GM12865 (cell line): ENCODE results near the gene FRMD1.

ENCODE experiments used
- DNase-seq: peaks from one replicate; pipeline ENCODE4 v3.0.0; 2010; ENCODE audit warnings: low read depth
- H3K4me3 ChIP-seq: 2 replicates; pipeline ENCODE4 v1.5.1; 2011; ENCODE audit warnings: mild to moderate bottlenecking, low read depth, low read length, control low read depth
- CTCF ChIP-seq: IDR thresholded peaks from 2 replicates; pipeline ENCODE4 v1.5.1; 2011; ENCODE audit warnings: low read length, control low read depth, low read depth, inconsistent platforms; ENCODE audit not compliant: insufficient read depth; ENCODE audit errors: missing control alignments

Gene FRMD1

GRCh38 chr6:168095716-168096250 lies 16.8 kb upstream of the FRMD1 start:
- no peak for TF ChIP-seq CTCF
- H3K4me3 ChIP-seq: no peak overlapping the region
- no peak for DNase-seq

DNA sequence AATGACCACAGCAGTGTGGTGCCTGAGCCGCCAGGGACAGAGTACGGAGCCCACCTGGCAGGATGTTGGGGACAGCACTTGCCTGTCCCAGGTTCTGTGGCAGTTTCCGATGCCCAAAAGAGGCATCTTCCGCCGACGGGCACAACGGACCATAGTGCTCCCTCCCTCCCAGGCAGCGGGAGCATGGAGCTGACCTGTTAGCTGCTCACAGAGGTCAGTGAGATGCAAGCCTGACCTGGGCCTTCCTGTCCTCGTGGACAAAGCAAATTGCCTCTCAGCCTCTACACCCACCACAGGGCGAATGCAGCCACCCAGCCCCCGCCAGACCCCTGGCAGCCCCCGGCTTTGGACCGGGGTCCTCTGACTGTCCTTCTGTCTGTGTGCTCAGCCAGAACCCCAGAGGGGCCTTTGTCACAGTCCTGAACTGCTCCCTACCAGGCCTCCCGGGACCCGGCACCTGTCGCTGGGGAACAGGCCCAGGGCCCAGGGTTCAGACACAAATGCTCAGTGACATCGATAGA lies 16.2 kb upstream of the FRMD1 start:
- no peak for TF ChIP-seq CTCF
- no peak for DNase-seq
- H3K4me3 ChIP-seq: no peak overlapping the region

DNA sequence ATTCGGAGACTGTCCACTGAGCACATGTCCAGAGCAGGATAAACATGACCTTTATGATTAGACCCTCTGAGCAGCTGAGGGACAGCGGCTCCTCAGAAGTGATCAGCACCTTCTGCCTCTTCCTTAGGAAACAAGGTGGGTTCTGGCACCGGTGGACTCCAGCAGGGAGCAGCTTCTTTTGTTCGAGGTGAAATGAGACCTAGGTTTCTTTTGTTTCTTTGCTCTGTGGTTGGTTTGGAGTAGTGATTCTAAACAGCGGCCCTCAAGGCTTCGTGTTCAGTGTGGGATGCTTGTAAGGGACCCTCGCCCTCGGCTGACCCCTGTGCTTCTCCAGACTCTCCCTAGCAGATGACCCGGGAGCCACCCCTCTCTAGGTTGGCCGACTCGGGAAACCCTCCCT lies 14.6 kb upstream of the FRMD1 start:
- DNase-seq: no peak
- TF ChIP-seq CTCF: no peak
- no peak overlapping the region for H3K4me3 ChIP-seq

DNA sequence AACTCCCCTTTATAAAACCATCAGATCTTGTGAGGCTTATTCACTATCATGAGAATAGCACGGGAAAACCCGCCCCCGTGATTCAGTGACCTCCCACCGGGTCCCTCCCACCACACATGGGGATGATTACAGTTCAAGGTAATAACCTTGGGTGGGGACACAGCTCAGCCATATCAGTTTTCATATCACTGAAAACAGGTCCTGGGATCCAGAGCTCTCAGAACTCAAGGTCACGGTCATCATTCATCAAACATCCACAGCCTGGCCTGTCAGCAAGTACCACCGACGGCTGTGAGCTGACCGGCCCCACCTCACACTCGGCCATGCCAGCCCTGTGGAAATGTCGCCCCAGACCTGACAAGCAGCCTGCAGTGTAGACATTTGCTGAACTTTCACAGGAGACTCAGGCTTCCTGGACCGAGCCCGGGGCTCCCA lies 14.1 kb upstream of the FRMD1 start:
- no peak for TF ChIP-seq CTCF
- H3K4me3 ChIP-seq: no peak overlapping the region
- DNase-seq: no peak

GRCh38 chr6:168092541-168092940 lies 13.5 kb upstream of the FRMD1 start:
- TF ChIP-seq CTCF: no peak
- DNase-seq: no peak
- H3K4me3 ChIP-seq: no peak overlapping the region

DNA sequence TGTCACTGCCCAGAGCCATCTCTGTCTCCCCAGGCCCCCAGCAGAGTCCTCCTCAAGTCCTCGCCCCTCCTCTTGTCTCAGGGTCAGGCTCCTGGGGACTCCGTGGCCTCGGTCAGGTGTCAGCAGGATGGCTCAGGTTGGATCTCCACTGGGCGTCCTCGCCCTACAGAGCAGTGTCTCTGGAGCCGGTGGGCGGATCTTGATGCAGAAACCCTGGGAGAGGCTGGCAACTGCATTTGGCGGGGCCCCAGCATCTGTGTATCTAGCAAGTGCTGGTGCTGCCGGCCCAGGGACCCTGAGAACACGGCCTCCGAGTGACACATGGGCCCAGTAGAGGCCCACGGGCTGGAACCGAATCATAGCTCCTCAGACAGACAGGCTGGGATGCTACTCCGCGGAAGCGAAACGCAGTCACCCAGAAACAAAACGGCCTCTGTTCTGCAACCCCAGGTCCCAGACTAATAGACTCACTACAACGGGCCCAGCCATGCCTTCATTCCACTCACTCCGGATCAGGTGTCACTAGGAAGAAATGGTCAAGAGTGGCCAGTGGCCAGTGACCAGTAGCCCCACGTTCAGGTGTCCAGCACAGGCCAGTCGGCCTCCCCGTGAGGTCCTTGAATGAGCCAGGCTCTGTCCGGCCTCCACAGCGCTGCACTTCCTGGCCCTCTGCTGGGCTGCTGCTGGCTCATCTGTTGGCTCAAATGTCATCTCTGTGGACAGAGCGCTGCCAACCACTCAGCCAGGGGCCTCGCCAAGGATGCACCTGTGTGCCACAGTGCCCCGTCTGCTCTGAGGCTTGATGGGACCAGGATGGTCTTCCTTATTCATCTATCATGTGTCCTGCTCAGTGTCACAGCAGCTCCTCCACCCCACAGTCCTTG lies 12.6 kb upstream of the FRMD1 start:
- TF ChIP-seq CTCF: no peak
- DNase-seq: no peak
- no peak overlapping the region for H3K4me3 ChIP-seq

DNA sequence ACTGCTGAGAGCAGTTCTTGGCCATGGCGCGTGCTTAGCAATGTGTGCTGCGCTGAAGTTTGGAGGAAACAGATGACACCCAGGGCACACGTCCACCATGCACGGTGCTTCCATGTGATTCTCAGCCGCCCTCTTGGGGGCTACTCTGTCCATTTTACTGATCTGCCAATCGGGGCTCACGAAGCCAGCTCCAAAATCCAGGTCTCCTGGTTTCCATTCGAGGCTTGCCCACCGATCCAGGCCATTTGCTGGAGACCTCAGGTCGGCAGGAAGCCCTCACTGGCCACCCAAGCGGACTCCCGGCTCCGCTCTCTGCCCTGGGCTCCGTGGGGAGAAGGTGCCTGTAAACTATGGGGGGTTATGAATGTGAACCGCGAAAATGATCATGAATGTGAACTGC lies 11.7 kb upstream of the FRMD1 start:
- no peak for TF ChIP-seq CTCF
- no peak for DNase-seq
- H3K4me3 ChIP-seq: no peak overlapping the region
